ENCODE results near the gene SHMT2.

DNA sequence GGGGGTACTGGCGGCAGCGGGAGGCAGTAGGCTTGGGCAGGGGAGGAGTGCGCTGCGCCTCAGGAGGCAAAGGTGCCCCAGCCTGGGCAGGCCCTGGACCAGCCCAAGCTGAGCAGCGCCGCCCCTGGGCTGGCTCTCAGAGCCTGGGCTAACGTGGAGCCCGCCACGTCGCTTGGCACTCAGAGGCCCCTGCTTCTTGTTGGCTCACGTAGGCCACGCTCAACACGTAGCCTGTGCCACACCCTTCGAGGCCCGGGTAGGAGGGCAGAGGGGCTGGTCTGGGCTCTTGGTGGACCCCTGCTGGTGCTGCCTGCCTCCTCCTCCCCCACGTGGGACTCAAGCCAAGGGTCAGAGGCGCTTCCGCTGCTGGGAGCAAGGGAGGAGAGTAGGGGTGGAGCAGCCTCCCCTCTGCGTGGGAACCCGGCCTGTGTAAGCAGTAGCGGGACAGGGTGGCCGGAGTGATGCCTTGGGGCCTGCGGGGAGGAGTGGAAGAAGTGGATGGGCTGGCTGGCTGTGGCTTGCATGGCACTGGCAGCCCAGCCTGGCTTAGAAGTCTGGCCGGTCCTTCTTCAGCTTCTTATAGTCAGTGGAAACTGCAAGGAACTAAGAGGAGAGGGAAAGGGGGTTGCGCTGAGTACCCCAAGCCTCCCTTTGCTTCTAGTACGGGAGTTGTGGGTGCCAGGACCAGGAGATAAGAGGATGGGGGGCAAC lies 5.7 kb downstream of the SHMT2 start:
- TF ChIP-seq POLR2AphosphoS5 (IDR thresholded peaks at IDR 0.05) (no peak), POLR2A (IDR thresholded peaks at IDR 0.05) (no peak), EP300 (IDR thresholded peaks at IDR 0.05) (peak in 1 of 4 donors; percentile 12)
- TF ChIP-seq, protein P1, sequence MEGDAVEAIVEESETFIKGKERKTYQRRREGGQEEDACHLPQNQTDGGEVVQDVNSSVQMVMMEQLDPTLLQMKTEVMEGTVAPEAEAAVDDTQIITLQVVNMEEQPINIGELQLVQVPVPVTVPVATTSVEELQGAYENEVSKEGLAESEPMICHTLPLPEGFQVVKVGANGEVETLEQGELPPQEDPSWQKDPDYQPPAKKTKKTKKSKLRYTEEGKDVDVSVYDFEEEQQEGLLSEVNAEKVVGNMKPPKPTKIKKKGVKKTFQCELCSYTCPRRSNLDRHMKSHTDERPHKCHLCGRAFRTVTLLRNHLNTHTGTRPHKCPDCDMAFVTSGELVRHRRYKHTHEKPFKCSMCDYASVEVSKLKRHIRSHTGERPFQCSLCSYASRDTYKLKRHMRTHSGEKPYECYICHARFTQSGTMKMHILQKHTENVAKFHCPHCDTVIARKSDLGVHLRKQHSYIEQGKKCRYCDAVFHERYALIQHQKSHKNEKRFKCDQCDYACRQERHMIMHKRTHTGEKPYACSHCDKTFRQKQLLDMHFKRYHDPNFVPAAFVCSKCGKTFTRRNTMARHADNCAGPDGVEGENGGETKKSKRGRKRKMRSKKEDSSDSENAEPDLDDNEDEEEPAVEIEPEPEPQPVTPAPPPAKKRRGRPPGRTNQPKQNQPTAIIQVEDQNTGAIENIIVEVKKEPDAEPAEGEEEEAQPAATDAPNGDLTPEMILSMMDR (IDR thresholded peaks at IDR 0.05) = no peak

Measured in upper lobe of left lung (tissue), 4 donors.